ENCODE results near the gene CYYR1.

DNA sequence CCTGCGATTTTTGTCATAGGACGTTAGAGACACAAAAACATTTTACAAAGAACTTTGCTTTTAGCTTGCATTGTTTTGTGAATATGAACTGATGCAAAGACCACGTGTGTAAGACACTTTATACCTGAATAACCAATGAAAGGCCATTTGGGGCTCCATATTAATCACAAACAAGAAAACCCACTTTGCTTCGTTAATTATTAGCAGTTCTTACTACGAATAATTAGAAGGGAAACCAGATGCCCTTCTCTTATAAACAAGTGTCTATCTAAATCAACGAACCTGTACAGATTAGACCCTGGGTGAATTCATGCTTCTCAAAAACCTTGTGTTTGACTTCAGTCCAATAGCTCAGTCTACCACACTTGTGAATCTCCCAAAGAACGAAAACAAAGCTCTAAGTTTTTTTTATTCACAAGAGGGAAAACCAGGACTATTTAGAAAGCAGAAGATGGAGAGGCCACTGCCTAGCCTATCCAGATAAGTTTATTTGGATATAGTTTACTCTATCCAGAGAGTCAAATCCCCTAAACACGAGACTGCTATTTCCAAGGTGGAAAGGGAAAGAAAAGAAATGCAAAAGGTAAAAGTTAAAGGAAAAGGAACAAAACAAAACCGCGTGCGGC lies 897 bp downstream of the CYYR1 start:
- TF ChIP-seq POLR2A (IDR thresholded peaks at IDR 0.05) = no peak
- TF ChIP-seq, protein P1, sequence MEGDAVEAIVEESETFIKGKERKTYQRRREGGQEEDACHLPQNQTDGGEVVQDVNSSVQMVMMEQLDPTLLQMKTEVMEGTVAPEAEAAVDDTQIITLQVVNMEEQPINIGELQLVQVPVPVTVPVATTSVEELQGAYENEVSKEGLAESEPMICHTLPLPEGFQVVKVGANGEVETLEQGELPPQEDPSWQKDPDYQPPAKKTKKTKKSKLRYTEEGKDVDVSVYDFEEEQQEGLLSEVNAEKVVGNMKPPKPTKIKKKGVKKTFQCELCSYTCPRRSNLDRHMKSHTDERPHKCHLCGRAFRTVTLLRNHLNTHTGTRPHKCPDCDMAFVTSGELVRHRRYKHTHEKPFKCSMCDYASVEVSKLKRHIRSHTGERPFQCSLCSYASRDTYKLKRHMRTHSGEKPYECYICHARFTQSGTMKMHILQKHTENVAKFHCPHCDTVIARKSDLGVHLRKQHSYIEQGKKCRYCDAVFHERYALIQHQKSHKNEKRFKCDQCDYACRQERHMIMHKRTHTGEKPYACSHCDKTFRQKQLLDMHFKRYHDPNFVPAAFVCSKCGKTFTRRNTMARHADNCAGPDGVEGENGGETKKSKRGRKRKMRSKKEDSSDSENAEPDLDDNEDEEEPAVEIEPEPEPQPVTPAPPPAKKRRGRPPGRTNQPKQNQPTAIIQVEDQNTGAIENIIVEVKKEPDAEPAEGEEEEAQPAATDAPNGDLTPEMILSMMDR (IDR thresholded peaks at IDR 0.05) = no peak
